HepG2 (cell line): Measurements from ENCODE around the gene ZNF382. TPM values are rescaled to one million over a fixed set of nuclear protein-coding genes. Genes with fewer than 3 reads are reported as not detected.

Experiments used
- KMT2B ChIP-seq: IDR thresholded peaks from 2 replicates; pipeline ENCODE4 v1.6.1; 2016; ENCODE audit warnings: missing genetic modification reagents, missing compliant biosample characterization
- NFATC3 ChIP-seq: sonication (generic); formaldehyde crosslinking; IDR thresholded peaks from 2 replicates; pipeline ENCODE4 v1.5.1; 2020; ENCODE audit warnings: mild to moderate bottlenecking, missing genetic modification reagents
- PPARG ChIP-seq: conservative IDR thresholded peaks from 2 replicates; pipeline ENCODE4 v1.6.1; 2016; ENCODE audit warnings: missing biosample characterization, missing genetic modification reagents
- PRDM15 ChIP-seq: sonication (generic); formaldehyde crosslinking; IDR thresholded peaks from 2 replicates; pipeline ENCODE4 v1.4.0; 2020; ENCODE audit warnings: missing genetic modification reagents
- RBM22 ChIP-seq: fragments of 200-400 bp; formaldehyde crosslinking; optimal IDR thresholded peaks from 2 replicates; pipeline ENCODE3; 2017; ENCODE audit warnings: mild to moderate bottlenecking, low read length, moderate library complexity
- SAFB2 ChIP-seq: sonication (generic); formaldehyde crosslinking; IDR thresholded peaks from 2 replicates; pipeline ENCODE4 v1.5.1; 2020; ENCODE audit warnings: missing genetic modification reagents, low read depth, mild to moderate bottlenecking, borderline replicate concordance
- ZNF362 ChIP-seq: sonication (generic); formaldehyde crosslinking; IDR thresholded peaks from 2 replicates; pipeline ENCODE4 v1.4.0; 2020; ENCODE audit warnings: missing genetic modification reagents, mild to moderate bottlenecking, borderline replicate concordance
- ZNF407 ChIP-seq: sonication (generic); formaldehyde crosslinking; IDR thresholded peaks from one replicate; pipeline ENCODE4 v1.5.1; 2020; ENCODE audit warnings: mild to moderate bottlenecking, missing genetic modification reagents; ENCODE audit errors: not compliant biosample characterization
- ZNF574 ChIP-seq: sonication (generic); formaldehyde crosslinking; IDR thresholded peaks from 2 replicates; pipeline ENCODE4 v1.4.0; 2020; ENCODE audit warnings: missing genetic modification reagents
- ZNF580 ChIP-seq: IDR thresholded peaks from 2 replicates; pipeline ENCODE4 v1.6.1; 2016; ENCODE audit warnings: low read depth, borderline replicate concordance
- polyA plus RNA-seq, 8 experiments: library from polyadenylated mRNA; depleted of rRNA in 3 of 8; stranded (reverse) in 7 of 8; unstranded in 1 of 8; fragments of >200 nt; fragmentation: Illumina TruSeq in 4 of 8; extraction: Trizol in 4 of 8; gene quantifications; 2 replicates each; pipeline versions ENCODE4 v1.2.1 to v1.2.3, GENCODE V29; 2011 to 2016; ENCODE audit warnings: low read depth in 4 of 8, missing spikeins in 1 of 8, mixed read lengths in 1 of 8; ENCODE audit not compliant: insufficient read depth in 1 of 8
- total RNA-seq, 5 experiments: library from RNA; depleted of rRNA; stranded (reverse); fragments of >200 nt; fragmentation: Illumina TruSeq; extraction: Trizol; gene quantifications; 2 replicates each; pipeline ENCODE4 v1.2.3, GENCODE V29; 2016; ENCODE audit warnings: low read depth in 1 of 5

The ZNF382 gene
- total and polyA plus RNA-seq, 2 of the 13 experiments (the other 11 are each of a cell fraction or from before 2014, with no cell fraction given) = 2.3 to 6.8 TPM

- TF ChIP-seq ZNF407 (CRISPR knock-in tag) (peak; percentile 32), KMT2B (CRISPR knock-in tag) (peak; percentile 99), PPARG (CRISPR knock-in tag) (no peak), ZNF580 (CRISPR knock-in tag) (no peak; the same call in 1 of the 2 replicates), ZNF362 (CRISPR knock-in tag) (no peak), RBM22 (no peak), PRDM15 (no peak), SAFB2 (CRISPR knock-in tag) (peak; percentile 57; the same call in 1 of the 2 replicates), NFATC3 (peak; percentile 73; the same call in 1 of the 2 replicates), ZNF574 (CRISPR knock-in tag) (peak; percentile 95)
Observed at GRCh38 chr19:36573020-36573894, 31.9 kb upstream of the ZNF382 start, which contains the start of gene ZNF529 (continued).
